IMR-90 (cell line): ENCODE data around the gene STMN1.

Source experiments
- CHD1 ChIP-seq: IDR thresholded peaks from 2 replicates; pipeline ENCODE4 v1.6.1; 2012; ENCODE audit warnings: low read depth, low read length, improper control_type of control experiment
- ELK1 ChIP-seq: fragments of 150-350 bp; IDR thresholded peaks from 2 replicates; pipeline ENCODE4 v1.6.1; 2016; ENCODE audit warnings: low read depth, mild to moderate bottlenecking, low read length, moderate library complexity, borderline replicate concordance
- POLR2A ChIP-seq: IDR thresholded peaks from 2 replicates; pipeline ENCODE4 v1.6.1; 2012; ENCODE audit warnings: mild to moderate bottlenecking, low read depth, low read length
- RFX5 ChIP-seq: IDR thresholded peaks from 2 replicates; pipeline ENCODE4 v1.8.0; 2012; ENCODE audit warnings: low read depth, mild to moderate bottlenecking, low read length, moderate library complexity

GRCh38 chr1:25927521-25928265, 21.5 kb upstream of the STMN1 start:
- no peak for TF ChIP-seq ELK1
- no peak for TF ChIP-seq POLR2A
- no peak for TF ChIP-seq CHD1
- TF ChIP-seq RFX5: no peak
